GM12891 (cell line): ENCODE measurements around the gene DOCK2.
"Not testable (repeated sequence)": the region's sequence is repeated elsewhere in the genome, so short reads cannot be mapped to it uniquely, and the experiment has no call there.

Source experiments
- PAX5 ChIP-seq: IDR thresholded peaks from 2 replicates; pipeline ENCODE4 v1.6.1; 2011; ENCODE audit warnings: low read length, moderate library complexity, mild to moderate bottlenecking; ENCODE audit not compliant: insufficient read depth, severe bottlenecking
- POLR2A ChIP-seq: IDR thresholded peaks from 2 replicates; pipeline ENCODE4 v1.6.1; 2011; ENCODE audit warnings: low read depth, low read length, control low read depth
- POLR2AphosphoS5 ChIP-seq: IDR thresholded peaks from 2 replicates; pipeline ENCODE4 v1.6.1; 2011; ENCODE audit warnings: low read depth, low read length, control low read depth
- SPI1 ChIP-seq: IDR thresholded peaks from 2 replicates; pipeline ENCODE4 v1.6.1; 2011; ENCODE audit warnings: low read depth, low read length, control low read depth
- TAF1 ChIP-seq: IDR thresholded peaks from 2 replicates; pipeline ENCODE4 v1.6.1; 2011; ENCODE audit warnings: low read depth, low read length, control low read depth

DNA sequence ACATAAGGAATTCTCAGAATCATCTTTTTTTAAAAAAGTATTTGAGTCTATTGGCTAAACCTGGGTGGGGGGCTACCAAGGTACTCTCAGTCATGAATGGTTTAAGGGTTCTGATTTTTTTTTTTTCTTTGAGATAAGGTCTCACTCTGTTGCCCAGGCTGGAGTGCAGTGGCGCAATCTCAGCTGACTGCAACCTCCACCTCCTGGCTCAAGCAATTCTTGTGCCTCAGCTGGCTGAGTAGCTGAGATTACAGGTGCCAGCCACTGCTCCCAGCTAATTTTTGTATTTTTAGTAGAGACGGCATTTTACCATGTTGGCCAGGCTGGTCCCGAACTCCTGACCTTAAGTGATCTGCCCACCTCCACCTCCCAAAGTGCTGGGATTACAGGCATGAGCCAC lies 171.8 kb downstream of the DOCK2 start:
- TF ChIP-seq POLR2AphosphoS5, SPI1, POLR2A, TAF1, PAX5: not testable (repeated sequence)
